GM12878 (cell line): ENCODE measurements around the gene NUDT3. TPM values are rescaled to one million over a fixed set of nuclear protein-coding genes. Genes with fewer than 3 reads are reported as not detected.
"Not testable (repeated sequence)": the region's sequence is repeated elsewhere in the genome, so short reads cannot be mapped to it uniquely, and the experiment has no call there.

ENCODE experiments used
- ATAC-seq: fragments of 200-7000 bp; cut with Tn5 transposase; 3 replicates; pipeline ENCODE4 v1.9.1; 2020; ENCODE audit warnings: mild to moderate bottlenecking, moderate library complexity
- BruUV-seq: library from RNA; stranded (reverse); fragments of 400-500 nt; replicated peaks from 2 replicates; lab custom pipeline; 2021; lab: Mats Ljungman, UMichigan
- CTCF ChIA-PET: fragments of 300-600 bp; sonication (Branson Sonifier 250); formaldehyde crosslinking; extraction: SDS; loops from one replicate; lab custom pipeline; 2021; ENCODE audit warnings: inconsistent platforms; lab: Yijun Ruan, JAX
- POLR2A ChIA-PET: fragments of 350-600 bp; formaldehyde crosslinking; extraction: SDS; loops from one replicate; lab custom pipeline; 2021; ENCODE audit warnings: inconsistent platforms; lab: Charles Lee
- RAD21 ChIA-PET: fragments of 300-600 bp; sonication (Branson Sonifier 250); formaldehyde crosslinking; loops from one replicate; lab custom pipeline; 2023; ENCODE audit warnings: antibody characterized with exemption; ENCODE audit not compliant: unreplicated experiment; lab: Charles Lee
- SMC1A ChIA-PET: fragments of 300-600 bp; sonication (Branson Sonifier 250); formaldehyde crosslinking; loops from one replicate; lab custom pipeline; 2023; ENCODE audit not compliant: unreplicated experiment, uncharacterized antibody; lab: Charles Lee
- DNase-seq: peaks from one replicate; pipeline ENCODE4 v3.0.0-alpha.2; 2011; ENCODE audit warnings: low read depth, low spot score
- FAIRE-seq: peaks from 3 replicates; lab custom pipeline; 2011; peaks lifted over from hg19 to GRCh38; lab: Jason Lieb, UNC
- H2AFZ ChIP-seq: 2 replicates; pipeline ENCODE4 v1.6.0; 2011; ENCODE audit warnings: low read depth, low read length, control low read depth; ENCODE audit not compliant: control insufficient read depth
- H3K27ac ChIP-seq: 2 replicates; pipeline ENCODE4 v1.5.1; 2011; ENCODE audit warnings: control low read depth; ENCODE audit not compliant: control insufficient read depth, insufficient read depth
- H3K27me3 ChIP-seq, 2 experiments: replicated peaks in 1 of 2; 2 replicates each; pipeline versions ENCODE4 v1.6.0 to v1.6.1; 2011; ENCODE audit warnings: low read length in 1 of 2; ENCODE audit not compliant: control insufficient read depth in 2 of 2, insufficient read depth in 2 of 2
- H3K36me3 ChIP-seq, 2 experiments: 2 replicates each; pipeline ENCODE4 v1.5.1; 2011; ENCODE audit warnings: low read length in 1 of 2; ENCODE audit not compliant: control insufficient read depth in 2 of 2, insufficient read depth in 2 of 2
- H3K4me1 ChIP-seq: 2 replicates; pipeline ENCODE4 v1.6.1; 2011; ENCODE audit warnings: mild to moderate bottlenecking, low read length, moderate library complexity, mixed read lengths; ENCODE audit not compliant: control insufficient read depth, insufficient read depth
- H3K4me2 ChIP-seq: 2 replicates; pipeline ENCODE4 v1.6.0; 2011; ENCODE audit warnings: control low read depth; ENCODE audit not compliant: control insufficient read depth, insufficient read depth
- H3K4me3 ChIP-seq: fragments of 200-600 bp; sonication (generic); 2 replicates; pipeline ENCODE4 v1.5.1; 2016
- H3K79me2 ChIP-seq: 2 replicates; pipeline ENCODE4 v1.6.0; 2011; ENCODE audit warnings: low read length; ENCODE audit not compliant: control insufficient read depth, insufficient read depth
- H3K9ac ChIP-seq: 2 replicates; pipeline ENCODE4 v1.8.0; 2011; ENCODE audit warnings: low read length, control low read depth, mixed read lengths; ENCODE audit not compliant: control insufficient read depth, insufficient read depth
- H3K9me3 ChIP-seq: replicated peaks from 3 replicates; pipeline ENCODE4 v1.5.1; 2011; ENCODE audit warnings: mild to moderate bottlenecking, low read length; ENCODE audit not compliant: control insufficient read depth, insufficient read depth
- H4K20me1 ChIP-seq: 2 replicates; pipeline ENCODE4 v1.6.0; 2011; ENCODE audit not compliant: control insufficient read depth, insufficient read depth
- CBX3 ChIP-seq: fragments of 200-600 bp; sonication (generic); IDR thresholded peaks from 2 replicates; pipeline ENCODE4 v1.6.1; 2016; ENCODE audit warnings: low read depth, borderline replicate concordance
- EZH2 ChIP-seq: IDR thresholded peaks from 2 replicates; pipeline ENCODE4 v1.6.1; 2012; ENCODE audit warnings: low read depth, mild to moderate bottlenecking, control low read depth, inconsistent platforms, low read length, borderline replicate concordance; ENCODE audit not compliant: control insufficient read depth
- GABPA ChIP-seq: IDR thresholded peaks from 2 replicates; pipeline ENCODE4 v1.6.1; 2014; ENCODE audit warnings: antibody characterized with exemption, low read depth, mild to moderate bottlenecking, inconsistent platforms
- MTA3 ChIP-seq: IDR thresholded peaks from 2 replicates; pipeline ENCODE4 v1.6.1; 2012; ENCODE audit warnings: low read length, inconsistent platforms, borderline replicate concordance
- NFYA ChIP-seq: IDR thresholded peaks from 2 replicates; pipeline ENCODE4 v1.6.1; 2011; ENCODE audit warnings: low read depth, mild to moderate bottlenecking, low read length, improper control_type of control experiment, borderline replicate concordance
- NR2C2 ChIP-seq: IDR thresholded peaks from 2 replicates; pipeline ENCODE4 v1.6.1; 2011; ENCODE audit warnings: borderline replicate concordance, low read depth; ENCODE audit not compliant: control insufficient read depth, insufficient read length
- ZZZ3 ChIP-seq: IDR thresholded peaks from 2 replicates; pipeline ENCODE4 v1.6.1; 2011; ENCODE audit warnings: low read depth; ENCODE audit not compliant: control insufficient read depth, insufficient read length
- WGBS: methylation state at CpG from one replicate; pipeline ENCODE4 v1.1.6; 2016; ENCODE audit warnings: low lambda C conversion rate; ENCODE audit not compliant: insufficient replicate concordance, insufficient coverage; ENCODE audit errors: missing lambda C conversion rate; 5-methylcytosine and 5-hydroxymethylcytosine counted together
- in situ Hi-C: fragments of 300-500 bp; cut with MboI; formaldehyde crosslinking; loops from 9 replicates; pipeline ENCODE4 v1.14.3; 2018; ENCODE audit warnings: mixed read lengths
- intact Hi-C: fragments of 100-400 bp; cut with micrococcal nuclease; formaldehyde crosslinking; loops from one replicate; pipeline ENCODE4 v1.14.2; 2022; ENCODE audit not compliant: unreplicated experiment
- polyA plus RNA-seq, 11 experiments: library from polyadenylated mRNA; depleted of rRNA in 4 of 11; unstranded in 6 of 11; stranded (reverse) in 5 of 11; fragments of >200 nt; fragmentation: Nextera tagmentation in 4 of 11; fragmentation: Illumina TruSeq in 1 of 11; extraction: Ambion mirVana in 4 of 11; extraction: Trizol in 1 of 11; gene quantifications; 1 replicate in 1 of 11; 2 replicates in 10 of 11; pipeline versions ENCODE4 v1.2.1 to v1.2.3, GENCODE V29; 2011 to 2016; ENCODE audit warnings: inconsistent platforms in 2 of 11, missing spikeins in 2 of 11, low read depth in 1 of 11
- total RNA-seq, 4 experiments: library from RNA; depleted of rRNA in 3 of 4; stranded (reverse); fragments of >200 nt in 3 of 4; fragmentation: Illumina TruSeq in 1 of 4; extraction: Trizol in 1 of 4; gene quantifications; 2 replicates each; pipeline versions ENCODE4 v1.2.1 to v1.2.3, GENCODE V29; 2013 to 2021
- TF ChIP-seq, protein P1 (sequence below): IDR thresholded peaks from 2 replicates; pipeline ENCODE4 v1.6.1; 2011; ENCODE audit warnings: borderline replicate concordance, low read depth, mild to moderate bottlenecking, moderate library complexity, mixed read lengths, low read length; ENCODE audit not compliant: insufficient read depth; ENCODE audit errors: extremely low read length

NUDT3 gene
- total and polyA plus RNA-seq, 10 of the 15 experiments (the other 5 are each of a cell fraction or from before 2014, with no cell fraction given), result 2.4 to 32.3 (median 25.5) TPM

DNA sequence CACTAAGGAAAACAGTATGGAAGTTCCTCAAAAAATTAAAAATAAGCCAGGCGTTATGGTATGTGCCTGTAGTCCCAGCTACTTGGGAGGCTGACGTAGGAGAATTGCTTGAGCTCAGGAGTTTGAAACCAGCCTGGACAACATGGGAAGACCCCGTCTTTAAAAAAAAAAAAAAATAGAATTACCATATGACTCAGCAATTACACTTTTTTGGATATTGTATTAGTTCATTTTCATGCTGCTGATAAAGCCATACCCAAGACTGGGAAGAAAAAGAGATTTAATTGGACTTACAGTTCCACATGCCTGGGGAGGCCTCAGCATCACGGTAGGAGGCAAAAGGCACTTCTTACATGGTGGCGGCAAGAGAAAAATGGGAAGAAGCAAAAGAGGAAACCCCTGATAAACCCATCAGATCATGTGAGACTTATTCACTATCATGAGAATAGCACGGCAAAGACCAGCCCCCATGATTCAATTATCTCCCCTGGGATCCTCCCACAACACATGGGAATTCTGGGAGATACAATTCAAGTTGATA, 132.9 kb downstream of the NUDT3 start:
- no peak overlapping the region for H2AFZ ChIP-seq
- H3K79me2 ChIP-seq, result no peaks in the 10 kb centered on the region
- 73% methylated on average over 6 of the region's 6 CpGs for WGBS
- intact Hi-C loops, result no loop called here
- DNase-seq, result no peak
- no peak overlapping the region for H3K27ac ChIP-seq
- H3K36me3 ChIP-seq, result no peaks in the 10 kb centered on the region
- no peaks in the 10 kb centered on the region for H3K27me3 ChIP-seq
- H3K9me3 ChIP-seq, result no peaks in the 10 kb centered on the region; the same call in 2 of the 3 replicates
- no peak for TF ChIP-seq EZH2
- no peak for TF ChIP-seq ZZZ3
- TF ChIP-seq NFYA, result no peak
- TF ChIP-seq CBX3, result no peak
- TF ChIP-seq, protein P1, sequence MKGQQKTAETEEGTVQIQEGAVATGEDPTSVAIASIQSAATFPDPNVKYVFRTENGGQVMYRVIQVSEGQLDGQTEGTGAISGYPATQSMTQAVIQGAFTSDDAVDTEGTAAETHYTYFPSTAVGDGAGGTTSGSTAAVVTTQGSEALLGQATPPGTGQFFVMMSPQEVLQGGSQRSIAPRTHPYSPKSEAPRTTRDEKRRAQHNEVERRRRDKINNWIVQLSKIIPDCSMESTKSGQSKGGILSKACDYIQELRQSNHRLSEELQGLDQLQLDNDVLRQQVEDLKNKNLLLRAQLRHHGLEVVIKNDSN, result no peak
- no peak for TF ChIP-seq MTA3
- no peak for TF ChIP-seq NR2C2
- TF ChIP-seq GABPA, result no peak
- no TSS peak for BruUV-seq
- H3K9ac ChIP-seq, result no peak overlapping the region
- in situ Hi-C loops, result no loop called here
- H3K4me3 ChIP-seq, result no peak overlapping the region
- CTCF ChIA-PET, result no interaction called here
- RAD21 ChIA-PET, result no interaction called here
- no peaks in the 10 kb centered on the region for H3K4me1 ChIP-seq
- SMC1A ChIA-PET, result no interaction called here
- FAIRE-seq, result no peak
- no peak overlapping the region for H3K4me2 ChIP-seq
- H4K20me1 ChIP-seq, result no peaks in the 10 kb centered on the region
- no peak for ATAC-seq
- POLR2A ChIA-PET, result no interaction called here

DNA sequence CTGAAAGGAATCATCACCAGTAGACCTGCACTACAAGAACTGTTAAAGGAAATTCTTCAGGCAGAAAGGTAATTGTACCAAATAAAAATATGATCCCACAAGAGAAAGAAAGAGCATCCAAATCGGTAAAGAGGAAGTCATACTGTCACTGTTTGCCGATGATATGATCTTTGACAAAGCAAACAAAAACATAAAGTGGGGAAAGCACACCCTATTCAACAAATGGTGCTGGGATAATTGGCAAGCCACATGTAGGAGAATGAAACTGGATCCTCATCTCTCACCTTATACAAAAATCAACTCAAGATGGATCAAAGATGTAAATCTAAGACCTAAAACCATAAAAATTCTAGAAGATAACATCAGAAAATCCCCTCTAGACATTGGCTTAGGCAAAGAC, 140.1 kb downstream of the NUDT3 start:
- H3K4me1 ChIP-seq, result peaks cover 11% of the 10 kb centered on the region
- ChIA-PET RAD21 (interaction anchor here (1.0 kb wide), 1 partner anchor 163 kb away, joined by 4 read pairs; no protein-coding TSS in a partner anchor), CTCF (interaction anchor here (0.9 kb wide), 1 partner anchor 136 kb away, joined by 4 read pairs; no protein-coding TSS in a partner anchor)
- H3K4me3 ChIP-seq, H3K27me3 ChIP-seq, BruUV-seq, H3K4me2 ChIP-seq, H3K79me2 ChIP-seq, H3K36me3 ChIP-seq, SMC1A ChIA-PET, H4K20me1 ChIP-seq, DNase-seq, in situ Hi-C loops, ATAC-seq, H3K9ac ChIP-seq, FAIRE-seq, H2AFZ ChIP-seq, H3K27ac ChIP-seq, POLR2A ChIA-PET, H3K9me3 ChIP-seq, intact Hi-C loops: not testable (repeated sequence)
- WGBS, result 15% methylated on average over 2 of the region's 2 CpGs
